Measurements from ENCODE around the gene ANKRD44.

GRCh38 chr2:196957442-196957841 lies 353.1 kb downstream of the ANKRD44 start:
- TF ChIP-seq YY1 (IDR thresholded peaks at IDR 0.05; ENCODE audit: insufficient read depth, insufficient read length) (no peak), SUZ12 (IDR thresholded peaks at IDR 0.05; ENCODE audit: extremely low read depth, insufficient read depth, insufficient read length) (no peak), ZNF274 (IDR thresholded peaks at IDR 0.05; ENCODE audit: low read depth, low read length) (no peak)
